HG02642 (cell line): ENCODE results near the gene SYNDIG1.

Source experiments
- ATAC-seq: cut with Tn5 transposase; IDR thresholded peaks from one replicate; pipeline ENCODE4 v1.9.1; 2021; ENCODE audit warnings: mild to moderate bottlenecking; ENCODE audit not compliant: unreplicated experiment, poor library complexity

The SYNDIG1 gene

DNA sequence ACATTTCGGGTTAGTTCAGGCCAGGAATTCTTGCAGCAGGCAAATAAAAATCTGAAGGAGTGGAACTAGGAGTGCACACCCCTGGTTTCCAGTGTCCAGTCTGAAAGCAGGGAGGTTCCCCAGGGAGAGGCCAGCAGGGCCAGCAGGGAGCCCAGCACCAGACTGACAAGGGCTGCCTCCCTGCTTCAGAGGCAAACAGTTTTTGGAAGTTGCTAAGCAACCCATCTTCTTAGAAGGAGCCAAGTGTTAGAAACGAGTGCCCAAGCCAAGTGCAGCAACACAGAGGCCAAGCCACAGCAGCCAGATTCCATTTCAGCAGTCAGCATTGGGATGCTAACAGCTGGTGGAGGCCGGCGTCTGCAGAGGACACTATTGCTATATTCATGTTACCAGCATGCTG, 179.1 kb downstream of the SYNDIG1 start:
- no peak for ATAC-seq

DNA sequence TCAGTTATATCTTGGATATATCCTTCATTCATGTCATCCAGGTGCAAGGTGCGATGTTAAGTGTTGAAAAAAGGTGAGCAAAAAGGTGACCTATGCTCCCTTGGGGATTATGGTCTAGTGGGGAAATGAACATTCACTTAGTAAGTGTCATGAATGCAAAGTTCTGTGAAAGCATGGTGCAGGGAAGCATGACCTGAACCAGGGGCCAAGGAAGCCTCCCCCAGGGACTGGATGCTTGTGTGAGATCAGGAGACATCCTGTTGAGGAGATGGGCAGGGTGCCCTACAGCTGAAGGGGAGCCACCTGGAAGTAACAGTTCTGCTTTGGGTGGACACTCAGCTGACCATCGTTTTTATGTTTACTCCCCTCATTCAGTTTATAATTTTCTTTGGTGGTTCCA, 179.5 kb downstream of the SYNDIG1 start:
- ATAC-seq, result no peak

DNA sequence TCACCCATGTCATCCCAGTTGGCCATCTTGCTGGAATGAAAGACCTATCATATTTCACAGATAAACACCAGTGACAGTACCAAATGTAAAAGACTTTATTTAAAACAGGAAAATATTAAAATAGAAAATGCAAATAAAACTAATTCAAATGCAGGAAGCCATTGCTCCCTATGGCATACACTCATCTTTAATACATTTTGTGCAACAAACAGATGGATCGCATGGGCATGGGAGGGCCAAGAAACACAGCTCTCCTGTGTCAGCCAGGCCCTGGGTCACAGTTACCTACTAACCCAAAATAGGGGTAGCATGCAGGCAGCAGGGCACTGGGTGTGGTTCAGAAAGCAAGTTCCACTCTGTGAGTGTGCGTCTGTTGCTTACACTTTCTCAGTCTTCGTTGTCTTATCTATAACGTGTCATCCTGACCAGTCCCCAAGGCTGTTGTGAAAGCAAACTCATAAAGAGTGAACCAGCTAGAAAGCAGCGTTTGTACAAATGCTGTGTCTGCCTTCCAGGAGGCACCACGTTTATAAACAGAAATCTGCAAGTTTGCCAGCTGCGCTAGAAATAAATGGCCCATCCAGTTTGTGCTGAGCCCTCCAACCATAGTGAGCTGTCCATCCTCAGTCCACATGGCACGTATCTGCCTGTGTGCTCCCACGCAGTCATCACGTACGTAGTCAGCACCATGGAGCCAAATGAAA, 180.5 kb downstream of the SYNDIG1 start:
- ATAC-seq, result no peak

DNA sequence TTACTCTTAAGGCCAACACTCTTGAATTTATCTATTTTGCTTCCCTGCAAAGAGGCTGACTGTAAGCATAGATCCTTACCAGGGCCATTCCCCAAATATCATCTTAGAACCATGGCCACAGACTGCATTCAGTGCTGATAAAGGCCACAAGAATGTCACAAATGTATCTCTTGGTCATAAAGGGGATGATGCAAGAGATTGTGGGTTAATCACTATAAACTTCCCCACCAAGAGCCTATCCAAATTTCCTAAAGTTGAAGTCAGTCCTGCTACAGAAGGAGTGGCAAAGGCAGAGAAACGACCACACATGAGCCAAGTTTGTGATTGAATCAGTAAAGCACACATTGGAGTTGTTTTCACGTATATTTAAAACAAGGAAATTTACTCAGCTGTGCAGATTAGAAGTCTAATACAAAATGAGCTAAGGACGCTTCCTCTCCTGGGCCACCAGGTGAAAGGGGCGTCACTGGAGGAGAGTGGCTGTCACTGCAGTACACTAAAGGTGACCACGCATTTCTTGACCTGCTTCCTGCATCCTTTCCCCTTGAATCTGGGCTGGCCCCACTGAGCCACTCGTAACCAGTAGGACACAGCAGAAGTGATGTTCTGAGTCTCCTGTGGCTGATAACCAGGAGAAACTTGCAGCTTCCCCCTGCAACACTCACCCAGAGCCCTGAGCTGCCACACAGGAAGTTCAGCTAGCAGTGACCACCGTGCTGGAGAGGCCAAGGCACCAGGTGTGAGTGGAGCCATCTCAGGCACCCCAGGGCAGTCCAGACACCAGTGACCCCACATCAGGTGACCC, 181.9 kb downstream of the SYNDIG1 start:
- no peak for ATAC-seq

GRCh38 chr20:24651976-24652345, 182.5 kb downstream of the SYNDIG1 start:
- no peak for ATAC-seq

GRCh38 chr20:24653306-24653705, 183.9 kb downstream of the SYNDIG1 start:
- no peak for ATAC-seq

DNA sequence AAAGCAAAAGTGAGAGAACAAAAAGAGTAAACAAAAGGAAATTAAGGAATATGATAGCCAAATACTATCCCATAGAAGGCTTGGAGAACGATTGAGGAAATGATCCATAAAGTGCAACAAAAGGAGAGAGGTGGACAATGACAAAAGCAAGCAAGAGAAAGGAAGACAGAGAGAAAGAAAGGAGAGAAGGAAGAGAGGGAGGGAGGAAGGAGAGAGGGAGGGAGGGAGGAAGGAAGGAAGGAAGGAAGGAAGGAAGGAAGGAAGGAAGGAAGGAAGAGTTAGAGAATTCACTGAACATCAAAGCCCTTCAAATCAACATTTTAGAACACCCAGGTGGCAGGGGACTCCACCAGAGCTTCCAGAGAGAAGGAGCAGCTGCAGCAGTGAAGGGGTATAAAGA, 185.0 kb downstream of the SYNDIG1 start:
- ATAC-seq, result no peak

DNA sequence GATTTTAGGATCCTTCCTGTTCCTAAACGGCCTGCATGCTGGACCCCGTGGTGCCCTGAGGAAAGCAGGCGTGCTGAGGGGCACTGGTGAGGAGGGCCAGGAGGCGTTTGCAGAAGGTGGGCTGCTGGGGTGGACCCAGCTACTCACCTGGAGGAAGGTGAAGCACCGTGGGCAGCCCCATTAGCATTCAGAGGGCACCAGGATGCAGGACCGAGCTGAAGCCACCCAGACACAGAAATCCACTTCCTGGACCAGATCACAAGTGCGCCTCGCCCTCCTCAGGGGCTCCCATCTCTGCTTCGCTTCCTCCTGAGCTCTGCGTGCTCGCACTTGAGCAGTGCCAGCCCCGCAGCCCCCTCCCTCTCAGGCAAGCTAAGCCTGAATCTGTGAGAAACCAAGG, 187.0 kb downstream of the SYNDIG1 start:
- ATAC-seq, result no peak

DNA sequence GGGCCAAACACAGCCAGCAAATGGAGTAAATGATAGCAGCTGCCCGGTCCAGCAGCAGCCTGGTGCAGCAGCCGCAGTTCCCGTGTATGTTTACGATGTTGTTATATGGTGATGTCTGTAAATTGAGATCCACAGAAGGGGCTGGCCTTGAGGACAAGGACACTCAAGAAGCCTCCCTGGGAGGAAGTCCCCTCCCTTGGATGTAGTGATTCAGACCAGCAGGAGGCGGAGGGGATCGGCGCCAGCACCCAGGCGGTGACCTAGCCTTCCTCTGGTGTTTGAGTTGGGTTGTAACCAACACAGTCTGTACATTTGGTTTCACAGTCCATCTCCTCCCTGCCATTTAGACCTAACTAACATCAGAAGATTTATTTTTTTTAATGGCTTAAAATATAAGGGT, 187.8 kb downstream of the SYNDIG1 start:
- no peak for ATAC-seq

GRCh38 chr20:24657878-24658620, 188.6 kb downstream of the SYNDIG1 start:
- no peak for ATAC-seq

- ATAC-seq, result no peak
These were observed 189.7 kb downstream of the SYNDIG1 start for GRCh38 chr20:24658920-24659660.

DNA sequence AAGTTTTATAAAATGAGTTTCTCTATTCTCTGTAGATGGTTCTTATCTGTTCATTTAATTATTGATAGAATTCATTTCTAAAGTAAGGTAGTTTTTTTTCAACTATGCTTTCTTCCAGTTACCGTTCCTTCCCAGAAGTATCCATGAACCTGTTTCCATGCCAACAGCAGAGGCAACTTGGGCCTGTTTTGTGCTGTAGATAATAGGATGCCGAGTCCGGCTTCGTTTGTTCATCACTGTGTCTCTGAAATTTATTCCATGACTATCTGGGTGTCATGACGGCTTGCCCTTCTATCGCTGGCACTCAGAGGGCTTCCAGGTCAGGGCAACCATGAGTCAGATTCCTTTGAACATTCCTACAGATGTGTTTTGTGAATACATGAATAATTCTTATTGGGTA, 190.4 kb downstream of the SYNDIG1 start:
- no peak for ATAC-seq

DNA sequence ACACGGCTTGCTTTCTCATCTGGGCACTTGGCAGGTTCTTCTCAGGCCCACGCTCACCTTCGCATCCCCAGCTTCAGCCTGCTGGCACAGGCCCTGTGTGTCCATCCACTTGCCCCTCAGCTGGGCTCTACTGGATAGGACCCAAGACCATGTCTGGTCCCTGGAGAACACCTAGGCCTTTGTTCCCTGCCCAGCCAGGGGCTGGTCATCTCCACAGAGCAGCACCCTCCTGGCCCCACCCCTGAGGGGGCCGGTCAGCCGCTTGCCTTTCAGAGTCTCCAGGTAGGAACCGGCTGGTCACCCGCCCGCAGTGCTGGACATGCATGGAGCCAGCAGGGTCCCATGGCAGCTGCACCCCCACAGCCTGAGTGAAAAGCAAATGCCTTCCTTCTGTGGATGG, 191.2 kb downstream of the SYNDIG1 start:
- ATAC-seq, result no peak

DNA sequence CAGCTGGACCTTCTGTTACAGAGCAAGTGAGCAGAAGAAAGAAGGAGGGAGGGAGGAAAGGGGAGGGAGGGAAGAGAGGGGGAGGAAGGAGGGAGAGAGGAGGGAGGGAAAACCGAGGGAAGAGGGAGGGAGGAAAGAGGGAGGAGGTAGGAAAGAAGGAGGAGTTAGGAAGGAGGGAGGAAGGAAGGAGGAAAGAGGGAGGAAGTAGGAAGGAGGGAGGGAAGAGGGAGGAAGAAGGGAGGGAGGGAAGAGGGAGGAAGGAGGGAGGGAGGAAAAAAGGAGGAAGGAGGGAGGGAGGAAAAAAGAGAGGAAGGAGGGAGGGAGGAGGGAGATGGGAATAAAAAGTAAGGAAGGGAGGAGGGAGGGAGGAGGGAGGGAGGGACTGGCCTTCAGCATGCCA, 191.8 kb downstream of the SYNDIG1 start:
- ATAC-seq, result no peak

DNA sequence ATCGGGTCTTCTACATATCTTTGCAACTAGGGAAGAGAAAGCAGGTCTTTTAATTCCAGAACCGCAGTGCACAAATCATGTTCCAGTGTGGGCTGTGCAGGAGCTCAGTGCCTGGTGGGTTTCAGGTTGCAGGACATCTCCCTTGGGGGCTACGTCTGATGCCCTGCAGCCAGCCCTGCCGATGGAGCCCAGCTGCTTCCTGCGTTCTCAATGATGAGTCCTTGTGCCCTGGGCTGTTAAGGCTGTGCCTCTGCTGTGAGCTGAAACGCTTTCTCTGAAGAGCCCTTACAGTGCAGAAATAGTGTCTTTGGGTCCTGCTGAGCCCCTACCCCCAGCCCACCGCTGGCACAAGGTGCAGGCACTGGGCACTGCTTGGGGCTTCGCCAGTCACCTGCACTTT, 192.9 kb downstream of the SYNDIG1 start:
- ATAC-seq, result no peak

- no peak for ATAC-seq
These were observed 193.4 kb downstream of the SYNDIG1 start for GRCh38 chr20:24662752-24663365.

DNA sequence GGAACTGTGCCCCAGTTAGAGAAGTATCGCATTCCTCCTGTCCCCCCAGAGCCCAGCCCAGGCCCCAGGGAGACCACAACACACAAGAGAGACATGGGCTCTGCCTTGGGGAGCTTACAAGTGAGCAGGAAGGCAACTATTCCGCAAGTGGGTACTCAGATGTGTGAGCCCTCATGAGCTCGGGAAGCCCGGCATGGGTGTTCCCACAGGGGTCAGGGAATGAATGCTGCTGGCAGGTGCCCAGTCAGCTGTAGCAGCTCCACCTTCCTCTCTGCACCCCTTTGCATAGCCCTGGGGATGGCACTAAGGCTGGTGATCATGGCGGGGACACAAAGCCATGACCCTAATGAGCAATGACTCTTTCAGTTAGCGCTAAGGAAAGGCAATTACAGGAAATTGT, 194.1 kb downstream of the SYNDIG1 start:
- no peak for ATAC-seq

DNA sequence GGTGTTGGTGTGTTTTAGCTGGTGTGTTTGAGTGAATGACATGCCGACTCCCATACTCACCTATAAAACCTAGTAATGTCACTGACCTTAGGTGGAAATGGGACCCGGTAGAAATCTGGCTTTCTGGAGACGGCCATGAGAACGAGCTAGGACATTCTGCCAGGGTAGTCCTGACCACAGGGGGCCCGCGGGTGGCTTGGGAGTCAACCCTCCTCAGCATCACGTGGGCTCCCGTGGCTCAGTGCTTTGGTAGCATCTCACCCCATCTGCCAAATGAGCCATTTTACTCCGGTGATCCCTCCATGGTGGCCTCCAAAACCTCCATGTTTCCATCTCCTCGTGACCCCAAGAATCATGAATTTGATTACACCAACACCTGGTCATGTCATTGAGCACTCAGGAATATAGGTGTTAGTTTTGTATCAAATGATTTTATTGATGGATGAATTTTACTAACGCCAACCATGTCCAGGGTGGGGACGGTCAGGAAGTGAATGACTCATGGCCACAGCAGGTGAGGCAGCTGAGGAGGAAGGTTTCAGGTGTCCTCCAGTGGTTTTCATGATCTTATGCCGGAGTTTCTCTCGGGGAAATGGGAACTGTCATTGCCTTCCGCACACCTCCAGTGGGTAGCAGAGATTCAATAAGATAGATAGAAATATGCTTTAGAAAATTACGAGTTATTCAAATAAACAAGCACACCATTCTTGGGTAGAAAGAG, 195.0 kb downstream of the SYNDIG1 start:
- ATAC-seq, result no peak

- ATAC-seq, result no peak
These were observed 195.8 kb downstream of the SYNDIG1 start for GRCh38 chr20:24665196-24665595.
